ENCODE data around the gene PRKCH. TPM values are rescaled to one million over a fixed set of nuclear protein-coding genes. Genes with fewer than 3 reads are reported as not detected.

Gene PRKCH
- total RNA-seq, 2 donors from 2014 or later, result 18.2 to 82.4 TPM

GRCh38 chr14:61565836-61566536 is 244.6 kb downstream of the PRKCH start:
- Histone ChIP-seq H3K4me3 (no peak overlapping the region), H3K36me3 (replicated peaks in 1 of 2; ENCODE audit: insufficient read depth in 1 of 2, low read depth in 2 of 2) (no peaks in the 10 kb centered on the region), H3K27me3 (no peaks in the 10 kb centered on the region), H3K9me3 (no peaks in the 10 kb centered on the region), H3K27ac (no peak overlapping the region), H3K4me1 (peaks cover 64% of the 10 kb centered on the region)
- TF ChIP-seq CTCF (IDR thresholded peaks at IDR 0.05) (no peak), POLR2A (IDR thresholded peaks at IDR 0.05) (no peak)
- WGBS, 2 donors, result 84 to 94% methylated on average over 3 of the region's 3 CpGs
- intact Hi-C loops (cut with DNase I), result no loop called here
- ATAC-seq, result no peak
- DNase-seq, result no peak

GRCh38 chr14:61566537-61567225 is 245.3 kb downstream of the PRKCH start:
- TF ChIP-seq POLR2A (IDR thresholded peaks at IDR 0.05), result no peak
- no peak for TF ChIP-seq CTCF (IDR thresholded peaks at IDR 0.05)
- Histone ChIP-seq H3K4me1 (peaks cover 57% of the 10 kb centered on the region), H3K36me3 (replicated peaks in 1 of 2; ENCODE audit: insufficient read depth in 1 of 2, low read depth in 2 of 2) (no peaks in the 10 kb centered on the region), H3K27me3 (no peaks in the 10 kb centered on the region), H3K4me3 (no peak overlapping the region), H3K27ac (no peak overlapping the region), H3K9me3 (no peaks in the 10 kb centered on the region)
- DNase-seq, result no peak
- intact Hi-C loops (cut with DNase I), result no loop called here
- no peak for ATAC-seq
- WGBS, 2 donors, result 87 to 97% methylated on average over 2 of the region's 2 CpGs

- intact Hi-C loops (cut with DNase I), result no loop called here
- no peaks in the 10 kb centered on the region for H3K9me3 ChIP-seq
- WGBS, 2 donors, result 38 to 48% methylated on average over 13 of the region's 13 CpGs
- H3K27ac ChIP-seq, result peak overlapping the region; percentile 27 to 73 (median 68)
- TF ChIP-seq POLR2A (IDR thresholded peaks at IDR 0.05), result no peak
- no peak for TF ChIP-seq CTCF (IDR thresholded peaks at IDR 0.05)
- peak; percentile 6 for ATAC-seq
- no peak for DNase-seq
- H3K36me3 ChIP-seq (replicated peaks in 1 of 2; ENCODE audit: insufficient read depth in 1 of 2, low read depth in 2 of 2), result no peaks in the 10 kb centered on the region
- H3K4me1 ChIP-seq, result peaks cover 44% of the 10 kb centered on the region
- H3K4me3 ChIP-seq, result no peak overlapping the region
- H3K27me3 ChIP-seq, result no peaks in the 10 kb centered on the region
These were observed 246.6 kb downstream of the PRKCH start for GRCh38 chr14:61567838-61568571.

- no peaks in the 10 kb centered on the region for H3K27me3 ChIP-seq
- H3K36me3 ChIP-seq (replicated peaks in 1 of 2; ENCODE audit: insufficient read depth in 1 of 2, low read depth in 2 of 2), result no peaks in the 10 kb centered on the region
- H3K27ac ChIP-seq, result peak overlapping the region; percentile 27 to 73 (median 68)
- intact Hi-C loops (cut with DNase I), result no loop called here
- H3K4me3 ChIP-seq, result no peak overlapping the region
- DNase-seq (peak; percentile 70 to 83 (median 74)), ATAC-seq (peak; percentile 85)
- H3K9me3 ChIP-seq, result no peaks in the 10 kb centered on the region
- TF ChIP-seq CTCF (IDR thresholded peaks at IDR 0.05) (peak in 5 of 7 experiments; percentile 21 to 46 (median 41)), POLR2A (IDR thresholded peaks at IDR 0.05) (peak in 2 of 3 donors; percentile 52 to 59)
- 8 to 23% methylated on average over 6 to 34 of the region's 34 CpGs for WGBS, 2 donors
- peaks cover 44% of the 10 kb centered on the region for H3K4me1 ChIP-seq
These were observed 247.2 kb downstream of the PRKCH start for GRCh38 chr14:61568572-61569011.

All from body of pancreas (tissue), 4 donors.